Spinal cord (tissue), 10 donors: Measurements from ENCODE around the gene SIN3A. TPM values are rescaled to one million over a fixed set of nuclear protein-coding genes. Genes with fewer than 3 reads are reported as not detected.
A peak's percentile ranks its signal among the peaks of the same experiment; 100 is the strongest.
"Not testable (repeated sequence)": the region's sequence is repeated elsewhere in the genome, so short reads cannot be mapped to it uniquely, and the experiment has no call there.

ENCODE experiments used
- DNase-seq, 6 donors: peaks; one replicate each; pipeline versions ENCODE4 v3.0.0 to v3.0.0-alpha.2; 2013 to 2015; ENCODE audit warnings: low spot score in 6 of 6, low read depth in 4 of 6
- H3K27ac ChIP-seq: one replicate; pipeline ENCODE4 v1.5.1; 2013; ENCODE audit warnings: low read depth, low read length, control low read depth
- H3K27me3 ChIP-seq: one replicate; pipeline ENCODE4 v1.6.1; 2013; ENCODE audit warnings: low read length; ENCODE audit not compliant: control insufficient read depth, insufficient read depth
- H3K36me3 ChIP-seq: one replicate; pipeline ENCODE4 v1.6.1; 2013; ENCODE audit warnings: low read length; ENCODE audit not compliant: control insufficient read depth, insufficient read depth
- H3K4me1 ChIP-seq: one replicate; pipeline ENCODE4 v1.6.1; 2013; ENCODE audit warnings: low read length; ENCODE audit not compliant: control insufficient read depth, insufficient read depth
- H3K4me3 ChIP-seq: one replicate; pipeline ENCODE4 v1.5.1; 2013; ENCODE audit warnings: low read depth, low read length, control low read depth
- H3K9me3 ChIP-seq: one replicate; pipeline ENCODE4 v1.6.1; 2013; ENCODE audit warnings: low read length; ENCODE audit not compliant: control insufficient read depth, insufficient read depth
- WGBS: methylation state at CpG from one replicate; pipeline ENCODE4 v1.1.5; 2013; ENCODE audit warnings: missing lambda C conversion rate; ENCODE audit not compliant: insufficient coverage; 5-methylcytosine and 5-hydroxymethylcytosine counted together
- polyA plus RNA-seq, 2 donors: library from polyadenylated mRNA; unstranded; fragments of 120-200 nt; gene quantifications; one replicate each; pipeline ENCODE4 v1.2.1, GENCODE V29; 2013; ENCODE audit not compliant: insufficient read length in 2 of 2
- total RNA-seq, 2 donors: library from RNA; depleted of rRNA in 1 of 2; stranded (reverse); fragments of 120-200 nt in 1 of 2; fragments of >200 nt in 1 of 2; gene quantifications; one replicate each; pipeline versions ENCODE4 v1.2.3 to v1.2.4, GENCODE V29; 2013 to 2014
- donor health status: healthy.

SIN3A gene
- total and polyA plus RNA-seq, 4 donors = 32.6 to 40.6 (median 36.1) TPM

- 0% methylated on average over 60 of the region's 65 CpGs for WGBS
- peaks cover 28% of the 10 kb centered on the region for H3K4me1 ChIP-seq
- H3K27ac ChIP-seq = no peak overlapping the region
- H3K9me3 ChIP-seq = no peaks in the 10 kb centered on the region
- H3K36me3 ChIP-seq = peaks cover 15% of the 10 kb centered on the region
- peak overlapping the region; percentile 85 for H3K4me3 ChIP-seq
- peaks cover 8% of the 10 kb centered on the region for H3K27me3 ChIP-seq
- DNase-seq = peak in 3 of 6 donors; percentile 39 to 90 (median 83)
Measured at GRCh38 chr15:75347222-75348033, 104.1 kb downstream of the SIN3A start.

- DNase-seq = no peak
- peaks cover 28% of the 10 kb centered on the region for H3K4me1 ChIP-seq
- peaks cover 10% of the 10 kb centered on the region for H3K36me3 ChIP-seq
- WGBS = 17% methylated on average over 18 of the region's 20 CpGs
- H3K27ac ChIP-seq = no peak within 1 kb of the TSS
- peak within 1 kb of the TSS; percentile 85 for H3K4me3 ChIP-seq
- H3K27me3 ChIP-seq = peaks cover 8% of the 10 kb centered on the region
- H3K9me3 ChIP-seq = no peaks in the 10 kb centered on the region
Measured at GRCh38 chr15:75346796-75347221, 104.7 kb downstream of the SIN3A start, which contains the start of gene NEIL1. NEIL1 (plus strand) TSS chr15:75347039; CDS start chr15:75348906, 1,867 bp downstream.

GRCh38 chr15:75343953-75344352 is 107.5 kb downstream of the SIN3A start:
- 47% methylated on average over 5 of the region's 8 CpGs for WGBS
- H3K4me1 ChIP-seq = peaks cover 23% of the 10 kb centered on the region
- peaks cover 21% of the 10 kb centered on the region for H3K36me3 ChIP-seq
- not testable (repeated sequence) for H3K9me3 ChIP-seq, H3K27me3 ChIP-seq, H3K4me3 ChIP-seq, H3K27ac ChIP-seq
- DNase-seq = peak in 2 of 6 donors; percentile 31 to 58

- Histone ChIP-seq H3K27me3 (no peaks in the 10 kb centered on the region), H3K27ac (no peak overlapping the region), H3K4me3 (no peak overlapping the region), H3K36me3 (peaks cover 25% of the 10 kb centered on the region), H3K9me3 (no peaks in the 10 kb centered on the region), H3K4me1 (peaks cover 7% of the 10 kb centered on the region)
- WGBS = 85% methylated on average over 6 of the region's 6 CpGs
- no peak for DNase-seq
Measured at GRCh38 chr15:75342221-75342620, 109.3 kb downstream of the SIN3A start.

- 98% methylated on average over 12 of the region's 13 CpGs for WGBS
- Histone ChIP-seq H3K27ac (no peak overlapping the region), H3K4me1 (peaks cover 9% of the 10 kb centered on the region), H3K27me3 (no peaks in the 10 kb centered on the region), H3K4me3 (no peak overlapping the region), H3K36me3 (peaks cover 25% of the 10 kb centered on the region), H3K9me3 (no peaks in the 10 kb centered on the region)
- DNase-seq = no peak
Measured at GRCh38 chr15:75339531-75340240, 111.8 kb downstream of the SIN3A start.

- H3K27ac ChIP-seq = no peak overlapping the region
- no peaks in the 10 kb centered on the region for H3K27me3 ChIP-seq
- DNase-seq = no peak
- 97% methylated on average over 7 of the region's 11 CpGs for WGBS
- peaks cover 9% of the 10 kb centered on the region for H3K4me1 ChIP-seq
- no peaks in the 10 kb centered on the region for H3K9me3 ChIP-seq
- H3K4me3 ChIP-seq = no peak overlapping the region
- peaks cover 25% of the 10 kb centered on the region for H3K36me3 ChIP-seq
Measured at GRCh38 chr15:75338661-75339240, 112.7 kb downstream of the SIN3A start.

GRCh38 chr15:75335705-75336355 is 115.7 kb downstream of the SIN3A start, which contains the start of gene COMMD4:
COMMD4 (plus strand) TSS chr15:75336063; CDS start chr15:75336090, 27 bp downstream.
- Histone ChIP-seq H3K4me3 (peak within 1 kb of the TSS; percentile 86), H3K9me3 (no peaks in the 10 kb centered on the region), H3K27ac (no peak within 1 kb of the TSS), H3K36me3 (peaks cover 21% of the 10 kb centered on the region), H3K4me1 (peaks cover 9% of the 10 kb centered on the region), H3K27me3 (no peaks in the 10 kb centered on the region)
- 0% methylated on average over 36 of the region's 42 CpGs for WGBS
- DNase-seq = peak; percentile 83 to 98 (median 90)

- peak overlapping the region; percentile 86 for H3K4me3 ChIP-seq
- no peak overlapping the region for H3K27ac ChIP-seq
- no peak for DNase-seq
- no peaks in the 10 kb centered on the region for H3K9me3 ChIP-seq
- no CpG with 5 or more reads among the region's 3 CpGs for WGBS
- H3K36me3 ChIP-seq = peaks cover 20% of the 10 kb centered on the region
- H3K4me1 ChIP-seq = peaks cover 9% of the 10 kb centered on the region
- H3K27me3 ChIP-seq = no peaks in the 10 kb centered on the region
Measured at GRCh38 chr15:75335313-75335704, 116.2 kb downstream of the SIN3A start.
